HUES48 (cell line): ENCODE results near the gene BCAS3.

Experiments used
- H3K27ac ChIP-seq: one replicate; pipeline ENCODE4 v1.7.0; 2013; ENCODE audit warnings: low read depth, low read length, inconsistent platforms
- H3K27me3 ChIP-seq: 2 replicates; pipeline ENCODE4 v1.6.1; 2013; ENCODE audit warnings: mild to moderate bottlenecking, low read length; ENCODE audit not compliant: control insufficient read depth, insufficient read depth
- H3K36me3 ChIP-seq: 2 replicates; pipeline ENCODE4 v1.6.1; 2013; ENCODE audit warnings: low read length; ENCODE audit not compliant: control insufficient read depth, insufficient read depth
- H3K4me1 ChIP-seq: 2 replicates; pipeline ENCODE4 v1.6.1; 2013; ENCODE audit warnings: mild to moderate bottlenecking, low read length; ENCODE audit not compliant: control insufficient read depth, insufficient read depth
- H3K4me3 ChIP-seq: 2 replicates; pipeline ENCODE4 v1.5.1; 2013; ENCODE audit warnings: mild to moderate bottlenecking, low read depth, low read length
- H3K9ac ChIP-seq: 2 replicates; pipeline ENCODE4 v1.6.1; 2013; ENCODE audit warnings: mild to moderate bottlenecking, low read depth, low read length, moderate library complexity
- H3K9me3 ChIP-seq: 2 replicates; pipeline ENCODE4 v1.6.1; 2013; ENCODE audit warnings: low read length; ENCODE audit not compliant: control insufficient read depth, insufficient read depth

The BCAS3 gene

DNA sequence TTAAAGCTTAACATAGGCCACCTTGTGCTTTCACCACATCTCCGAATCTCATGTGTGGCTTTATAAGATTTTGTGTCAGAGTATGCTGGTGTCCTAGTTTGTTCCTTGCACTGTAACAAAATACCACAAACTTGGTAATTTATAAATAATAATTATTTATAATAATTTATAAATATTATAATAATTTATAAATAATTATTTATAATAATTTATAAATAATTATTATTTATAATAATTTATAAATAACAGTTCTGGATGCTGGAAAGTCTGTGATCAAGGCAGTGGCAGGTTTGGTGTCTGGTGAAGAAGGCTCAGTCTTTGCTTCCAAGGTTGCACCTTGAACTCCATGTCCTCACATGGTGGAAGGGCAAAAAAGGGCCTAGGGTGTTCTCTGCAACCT, 147.7 kb downstream of the BCAS3 start:
- no peak overlapping the region for H3K27ac ChIP-seq

GRCh38 chr17:60827943-60828342, 150.3 kb downstream of the BCAS3 start:
- Histone ChIP-seq H3K9me3 (no peaks in the 10 kb centered on the region), H3K36me3 (no peaks in the 10 kb centered on the region), H3K27ac (no peak overlapping the region), H3K4me3 (no peak overlapping the region), H3K27me3 (no peaks in the 10 kb centered on the region), H3K4me1 (no peaks in the 10 kb centered on the region), H3K9ac (no peak overlapping the region)

More for the DNA sequence above, 147.7 kb downstream of the BCAS3 start:
- H3K9ac ChIP-seq: no peak overlapping the region
- no peak overlapping the region for H3K4me3 ChIP-seq
- H3K27me3 ChIP-seq: no peaks in the 10 kb centered on the region
- H3K36me3 ChIP-seq: no peaks in the 10 kb centered on the region
- H3K4me1 ChIP-seq: no peaks in the 10 kb centered on the region
- H3K9me3 ChIP-seq: no peaks in the 10 kb centered on the region

DNA sequence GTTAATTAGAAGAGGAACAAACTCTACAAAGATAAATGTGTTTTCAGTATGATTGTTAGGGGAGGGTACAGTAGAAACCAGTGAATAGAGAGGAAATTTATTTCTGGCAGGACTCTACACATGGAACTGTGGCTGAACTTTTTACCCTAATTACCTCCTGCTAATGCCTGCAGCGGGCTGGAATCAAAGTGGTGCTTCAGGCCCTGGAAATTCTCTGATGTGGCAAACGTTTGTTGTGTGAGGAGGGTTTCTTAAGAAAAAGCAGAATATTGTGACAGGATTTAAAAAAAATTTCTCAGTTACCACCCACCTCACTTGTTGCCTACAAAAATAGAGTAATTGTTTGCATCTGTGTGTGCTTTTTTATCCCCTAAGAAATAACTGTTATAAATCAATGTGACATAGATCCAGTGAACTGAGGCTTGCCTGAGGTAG, 154.5 kb downstream of the BCAS3 start:
- no peaks in the 10 kb centered on the region for H3K36me3 ChIP-seq

GRCh38 chr17:60832631-60833030, 155.0 kb downstream of the BCAS3 start:
- H3K36me3 ChIP-seq: no peaks in the 10 kb centered on the region
- no peak overlapping the region for H3K27ac ChIP-seq
- H3K9ac ChIP-seq: no peak overlapping the region
- no peaks in the 10 kb centered on the region for H3K27me3 ChIP-seq
- no peaks in the 10 kb centered on the region for H3K4me1 ChIP-seq
- H3K9me3 ChIP-seq: no peaks in the 10 kb centered on the region
- H3K4me3 ChIP-seq: no peak overlapping the region

More for the DNA sequence above, 154.5 kb downstream of the BCAS3 start:
- Histone ChIP-seq H3K9ac (no peak overlapping the region), H3K4me3 (no peak overlapping the region), H3K9me3 (no peaks in the 10 kb centered on the region), H3K27ac (no peak overlapping the region), H3K27me3 (no peaks in the 10 kb centered on the region), H3K4me1 (no peaks in the 10 kb centered on the region)

DNA sequence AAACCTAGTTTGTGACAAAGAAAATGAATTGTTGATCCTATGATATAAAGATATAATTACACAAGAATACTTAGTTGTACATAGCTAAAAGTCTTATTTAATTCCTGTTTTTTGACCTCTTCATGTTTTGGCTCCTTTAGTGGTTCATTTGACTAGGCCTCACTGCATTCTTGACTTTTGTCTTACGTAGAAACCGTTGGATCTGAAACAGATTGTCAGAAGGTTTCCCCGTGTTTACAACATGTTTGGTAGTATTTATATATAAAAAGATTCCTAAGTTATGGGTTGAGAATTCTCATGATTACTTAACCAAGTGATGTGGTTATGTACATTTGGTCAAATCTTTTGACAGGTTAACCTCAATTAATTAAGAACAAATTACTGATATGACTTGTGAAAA, 162.8 kb downstream of the BCAS3 start:
- Histone ChIP-seq H3K27me3 (no peaks in the 10 kb centered on the region), H3K27ac (no peak overlapping the region), H3K36me3 (no peaks in the 10 kb centered on the region), H3K9me3 (no peaks in the 10 kb centered on the region), H3K4me1 (no peaks in the 10 kb centered on the region), H3K4me3 (no peak overlapping the region), H3K9ac (no peak overlapping the region)

DNA sequence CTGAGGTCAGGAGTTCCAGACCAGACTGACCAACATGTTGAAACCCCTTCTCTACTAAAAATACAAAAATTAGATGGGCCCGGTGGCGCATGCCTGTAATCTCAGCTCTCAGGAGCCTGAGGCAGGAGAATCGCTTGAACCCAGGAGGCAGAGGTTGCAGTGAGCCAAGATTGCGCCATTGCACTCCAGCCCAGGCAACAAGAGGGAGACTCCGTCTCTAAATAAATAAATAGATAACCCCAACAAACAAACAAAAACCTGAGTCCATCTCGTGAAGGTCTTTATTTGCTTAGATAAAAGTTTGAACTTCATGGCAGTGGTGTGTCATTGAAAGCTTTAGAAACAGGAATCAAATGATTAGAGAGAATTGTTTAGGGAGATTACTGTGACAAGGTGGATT, 167.4 kb downstream of the BCAS3 start:
- Histone ChIP-seq H3K4me3 (no peak overlapping the region), H3K9ac (no peak overlapping the region), H3K36me3 (no peaks in the 10 kb centered on the region), H3K4me1 (no peaks in the 10 kb centered on the region), H3K27me3 (no peaks in the 10 kb centered on the region), H3K27ac (no peak overlapping the region), H3K9me3 (no peaks in the 10 kb centered on the region)

DNA sequence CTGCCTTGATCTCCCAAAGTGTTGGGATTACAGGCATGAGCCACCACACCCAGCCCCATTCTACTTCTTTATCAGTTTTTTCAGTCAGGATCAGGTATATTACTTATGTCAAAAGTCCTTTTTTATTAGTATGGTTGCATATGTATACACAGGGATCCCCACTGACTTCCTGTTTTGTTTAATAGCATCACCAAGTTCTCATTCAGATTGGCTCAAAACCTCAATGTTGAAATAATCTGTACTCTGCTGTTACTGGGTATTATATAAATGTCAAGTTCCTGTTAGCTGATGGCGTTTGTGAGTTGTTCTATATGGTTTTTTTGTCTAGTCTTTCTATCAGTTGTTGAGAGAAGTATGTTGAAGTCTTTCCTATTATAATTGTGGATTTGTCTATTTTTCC, 168.5 kb downstream of the BCAS3 start:
- Histone ChIP-seq H3K4me3 (no peak overlapping the region), H3K36me3 (no peaks in the 10 kb centered on the region), H3K9me3 (no peaks in the 10 kb centered on the region), H3K27me3 (no peaks in the 10 kb centered on the region), H3K27ac (no peak overlapping the region), H3K9ac (no peak overlapping the region), H3K4me1 (no peaks in the 10 kb centered on the region)

GRCh38 chr17:60851181-60851580, 173.5 kb downstream of the BCAS3 start:
- Histone ChIP-seq H3K9ac (no peak overlapping the region), H3K36me3 (no peaks in the 10 kb centered on the region), H3K27ac (no peak overlapping the region), H3K9me3 (no peaks in the 10 kb centered on the region), H3K4me1 (no peaks in the 10 kb centered on the region), H3K27me3 (no peaks in the 10 kb centered on the region), H3K4me3 (no peak overlapping the region)

GRCh38 chr17:60857556-60858080, 180.0 kb downstream of the BCAS3 start:
- no peak overlapping the region for H3K27ac ChIP-seq
- H3K36me3 ChIP-seq: no peaks in the 10 kb centered on the region
- H3K4me3 ChIP-seq: no peak overlapping the region
- no peaks in the 10 kb centered on the region for H3K27me3 ChIP-seq
- no peaks in the 10 kb centered on the region for H3K9me3 ChIP-seq
- no peak overlapping the region for H3K9ac ChIP-seq
- no peaks in the 10 kb centered on the region for H3K4me1 ChIP-seq

DNA sequence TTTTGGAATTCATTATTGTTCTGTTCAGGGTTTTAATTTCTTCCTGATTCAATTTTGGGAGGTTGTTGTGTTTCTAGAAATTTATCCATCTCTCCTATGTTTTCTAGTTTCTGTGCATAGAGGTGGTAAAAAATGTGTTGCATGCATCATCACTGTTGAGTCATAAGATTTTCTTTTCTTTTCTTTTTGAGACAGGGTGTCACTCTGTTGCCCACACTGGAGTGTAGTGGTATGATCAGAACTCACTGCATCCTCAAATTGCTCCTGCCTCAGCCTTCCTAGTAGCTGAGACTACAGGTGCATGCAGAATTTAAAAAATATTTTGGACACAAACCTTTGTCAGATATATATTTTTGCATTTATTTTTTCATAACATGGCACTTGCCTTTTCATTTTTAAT, 184.8 kb downstream of the BCAS3 start:
- no peaks in the 10 kb centered on the region for H3K36me3 ChIP-seq
- no peaks in the 10 kb centered on the region for H3K4me1 ChIP-seq
- no peak overlapping the region for H3K4me3 ChIP-seq
- H3K9me3 ChIP-seq: no peaks in the 10 kb centered on the region
- H3K27ac ChIP-seq: no peak overlapping the region
- no peak overlapping the region for H3K9ac ChIP-seq
- H3K27me3 ChIP-seq: no peaks in the 10 kb centered on the region

GRCh38 chr17:60863892-60864707, 186.4 kb downstream of the BCAS3 start:
- H3K27me3 ChIP-seq: no peaks in the 10 kb centered on the region
- H3K4me3 ChIP-seq: no peak overlapping the region

More at GRCh38 chr17:60863892-60864707, 186.4 kb downstream of the BCAS3 start:
- H3K9me3 ChIP-seq: no peaks in the 10 kb centered on the region
- H3K9ac ChIP-seq: no peak overlapping the region
- no peaks in the 10 kb centered on the region for H3K4me1 ChIP-seq
- H3K36me3 ChIP-seq: no peaks in the 10 kb centered on the region
- H3K27ac ChIP-seq: no peak overlapping the region
